ENCODE data around the gene CCDC200.
"Not testable (repeated sequence)": the region's sequence is repeated elsewhere in the genome, so short reads cannot be mapped to it uniquely, and the experiment has no call there.

The CCDC200 gene

GRCh38 chr17:43215341-43215740, 13.1 kb downstream of the CCDC200 start:
- no peak for DNase-seq

- DNase-seq: no peak
Measured at GRCh38 chr17:43213545-43213944, 14.9 kb downstream of the CCDC200 start.

DNA sequence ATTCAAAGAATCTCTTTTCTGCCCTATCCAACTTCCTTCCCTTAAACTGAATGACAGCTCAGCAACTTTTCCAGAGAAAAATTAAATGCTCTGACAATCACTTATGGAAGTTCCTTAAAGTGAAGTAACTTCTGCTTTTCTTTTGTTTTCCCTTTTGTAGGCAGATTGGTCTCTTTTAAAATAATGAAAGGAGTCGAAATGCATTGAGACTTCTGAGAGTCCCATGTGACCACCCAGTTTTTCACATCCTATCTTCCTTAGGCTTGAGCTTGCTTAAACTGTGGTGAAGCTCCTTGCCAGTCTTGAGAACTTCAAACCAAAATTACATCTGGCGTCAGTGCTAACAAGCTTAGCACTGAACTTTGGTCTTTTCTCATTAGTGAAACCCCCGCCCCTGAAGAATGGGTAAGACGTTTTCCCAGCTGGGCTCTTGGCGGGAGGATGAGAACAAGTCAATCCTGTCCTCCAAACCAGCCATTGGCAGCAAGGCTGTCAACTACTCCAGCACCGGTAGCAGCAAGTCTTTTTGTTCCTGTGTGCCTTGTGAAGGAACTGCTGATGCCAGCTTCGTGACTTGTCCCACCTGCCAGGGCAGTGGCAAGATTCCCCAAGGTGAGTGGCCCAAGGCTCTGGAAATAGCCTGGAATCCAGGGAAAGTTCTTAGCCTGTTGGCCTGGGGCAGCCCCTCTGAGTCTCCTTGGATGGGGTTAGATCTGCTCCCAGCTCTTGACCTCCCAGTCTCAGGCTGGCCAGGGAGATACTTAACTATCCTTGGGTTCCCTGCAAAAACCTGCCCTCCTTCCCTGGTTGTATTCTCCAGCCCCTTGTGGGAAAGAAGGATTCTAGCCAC, 15.6 kb downstream of the CCDC200 start:
- no peak for DNase-seq

- DNase-seq: no peak
Measured at GRCh38 chr17:43211480-43212402, 16.7 kb downstream of the CCDC200 start, which contains the start of gene TMEM106A. TMEM106A (plus strand) TSS chr17:43211875; CDS start chr17:43213042, 1,167 bp downstream.

- no peak for DNase-seq
Measured at GRCh38 chr17:43211123-43211479, 17.3 kb downstream of the CCDC200 start.

GRCh38 chr17:43210576-43210975, 17.8 kb downstream of the CCDC200 start:
- no peak for DNase-seq

DNA sequence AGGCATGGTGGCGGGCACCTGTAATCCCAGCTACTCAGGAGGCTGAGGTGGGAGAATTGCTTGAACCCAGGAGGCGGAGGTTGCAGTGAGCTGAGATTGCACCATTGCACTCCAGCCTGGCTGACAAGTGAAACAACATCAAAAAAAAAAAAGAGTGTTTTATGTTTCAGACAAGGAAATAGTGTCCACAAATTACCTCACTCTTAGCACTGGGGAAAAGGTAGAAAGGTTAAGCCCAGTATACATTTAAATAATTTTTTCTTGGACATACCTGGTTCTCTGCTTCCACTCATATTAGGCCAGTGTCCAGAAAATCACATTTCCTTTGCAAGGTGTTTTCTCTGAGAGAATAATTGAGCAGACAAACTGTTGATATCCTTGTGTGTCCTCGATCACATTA, 25.4 kb downstream of the CCDC200 start:
- DNase-seq: not testable (repeated sequence)

DNA sequence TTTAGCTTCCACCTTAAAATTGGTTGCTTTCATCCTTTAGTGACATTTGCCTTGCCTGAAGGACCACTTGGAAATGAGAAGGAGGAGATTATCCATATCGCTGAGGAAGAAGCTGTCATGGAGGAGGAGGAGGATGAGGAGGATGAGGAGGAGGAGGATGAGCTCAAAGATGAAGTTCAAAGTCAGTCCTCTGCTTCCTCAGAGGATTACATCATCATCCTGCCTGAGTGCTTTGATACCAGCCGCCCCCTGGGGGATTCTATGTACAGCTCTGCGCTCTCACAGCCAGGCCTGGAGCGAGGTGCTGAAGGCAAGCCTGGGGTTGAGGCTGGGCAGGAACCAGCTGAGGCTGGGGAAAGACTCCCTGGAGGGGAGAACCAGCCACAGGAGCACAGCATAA, 28.3 kb downstream of the CCDC200 start:
- no peak for DNase-seq

DNA sequence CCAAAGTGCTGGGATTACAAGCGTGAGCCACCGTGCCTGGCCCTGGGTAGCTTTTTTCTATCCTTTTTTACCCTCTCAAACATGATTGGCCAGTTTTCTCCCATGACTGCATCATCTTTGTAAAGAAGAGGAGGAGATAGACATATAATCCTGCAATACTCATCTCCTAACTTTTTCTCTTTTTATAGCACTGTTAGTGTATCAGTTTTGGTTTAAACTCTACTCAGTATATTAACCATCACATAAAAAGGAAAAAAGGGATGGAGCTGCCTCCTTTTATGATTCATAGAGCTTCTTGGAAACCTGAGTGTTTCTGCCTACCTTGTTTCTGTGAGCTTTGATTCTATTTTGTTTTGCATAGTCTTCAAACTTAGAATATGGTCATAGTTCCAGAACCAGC, 28.8 kb downstream of the CCDC200 start:
- DNase-seq: no peak

GRCh38 chr17:43193251-43193650, 35.2 kb downstream of the CCDC200 start:
- no peak for DNase-seq

- not testable (repeated sequence) for DNase-seq
Measured at GRCh38 chr17:43186656-43187055, 41.8 kb downstream of the CCDC200 start.

DNA sequence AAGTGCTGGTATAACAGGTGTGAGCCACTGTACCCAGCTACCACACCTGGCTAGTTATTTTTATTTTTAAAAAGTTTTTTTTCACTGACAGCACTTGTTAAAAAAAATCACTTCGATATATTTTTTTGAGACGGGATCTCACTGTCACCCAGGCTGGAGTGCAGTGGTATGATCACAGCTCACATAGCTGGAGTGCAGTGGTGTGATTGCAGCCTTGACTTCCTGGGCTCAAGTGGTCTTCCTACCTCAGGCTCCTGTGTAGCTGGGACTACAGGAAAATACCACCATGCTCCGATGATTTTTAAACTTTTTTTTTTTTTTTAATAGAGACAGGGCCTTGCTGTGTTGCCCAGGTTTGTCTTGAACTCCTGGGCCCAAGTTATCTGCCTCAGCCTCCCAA, 44.5 kb downstream of the CCDC200 start:
- no peak for DNase-seq

- DNase-seq: no peak
Measured at GRCh38 chr17:43176119-43176570, 52.3 kb downstream of the CCDC200 start.

GRCh38 chr17:43175213-43176118, 53.0 kb downstream of the CCDC200 start:
- DNase-seq: no peak

DNA sequence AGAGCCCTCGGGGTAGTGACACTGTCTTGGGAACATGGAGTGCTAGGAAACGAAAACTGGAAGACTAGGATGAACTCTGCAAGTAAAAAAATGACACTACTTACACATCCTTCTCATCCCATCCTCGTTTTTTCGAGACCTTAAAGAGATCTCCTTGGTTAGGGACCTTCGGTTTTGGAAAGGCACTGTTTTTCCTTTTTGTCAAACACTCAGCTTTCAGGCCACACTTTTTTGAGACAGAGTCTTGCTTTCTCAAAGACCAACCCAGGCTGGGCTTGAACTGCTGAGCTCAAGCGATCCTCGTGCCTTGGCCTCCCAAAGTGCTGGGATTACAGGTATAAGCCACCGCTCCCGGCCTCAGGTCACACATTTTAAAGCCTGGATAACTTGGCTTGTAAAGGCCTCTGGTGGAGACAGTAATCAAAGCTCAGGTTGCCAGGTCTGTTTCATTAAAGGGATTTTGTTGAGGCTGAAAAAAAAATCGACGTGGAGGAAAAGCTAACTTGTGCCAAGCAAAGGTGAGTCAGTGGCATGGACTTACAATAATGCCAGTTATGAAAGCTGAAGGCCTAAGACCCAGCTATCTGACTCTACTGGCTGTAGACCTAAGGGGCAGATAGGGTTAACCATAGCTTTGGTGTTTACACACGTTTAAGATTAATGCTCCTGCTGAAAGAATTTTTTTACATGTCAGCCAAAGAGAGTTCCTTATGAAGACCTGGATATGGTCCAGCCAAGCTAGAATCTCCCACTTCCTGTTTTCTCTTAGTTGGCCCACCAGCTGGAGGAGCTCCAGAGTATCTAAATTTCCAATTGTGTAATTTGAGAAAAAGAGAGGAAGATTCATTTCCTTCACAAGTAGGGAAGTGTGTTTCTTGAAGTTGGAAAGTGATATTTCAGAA, 56.6 kb downstream of the CCDC200 start:
- peak; percentile 10 for DNase-seq
